NCI-H446 (cell line): ENCODE measurements around the gene S100A12.

Source experiments
- DNase-seq, 2 experiments: peaks; one replicate each; lab custom pipeline; 2025; lab: John Stamatoyannopoulos, UW

The S100A12 gene

DNA sequence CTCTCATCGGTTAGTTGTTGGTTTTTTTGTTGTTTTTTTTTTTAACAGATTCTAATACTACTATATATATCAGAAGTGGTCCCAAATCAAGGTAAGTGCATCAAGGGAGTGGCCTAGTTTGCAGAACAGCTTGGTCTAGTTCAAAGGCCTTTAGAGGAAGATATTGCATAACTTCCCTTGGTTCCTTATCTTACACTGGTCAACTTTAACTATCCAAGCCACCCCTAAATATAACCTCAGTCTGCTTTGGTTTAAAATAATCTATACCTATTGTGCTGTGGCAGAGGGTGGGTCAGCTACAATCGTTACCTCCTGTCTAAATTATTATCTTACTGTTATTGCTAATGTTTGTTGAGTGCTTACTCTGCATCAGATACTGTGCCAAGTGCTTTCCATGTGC is 6.9 kb downstream of the S100A12 start:
- DNase-seq: no peak

DNA sequence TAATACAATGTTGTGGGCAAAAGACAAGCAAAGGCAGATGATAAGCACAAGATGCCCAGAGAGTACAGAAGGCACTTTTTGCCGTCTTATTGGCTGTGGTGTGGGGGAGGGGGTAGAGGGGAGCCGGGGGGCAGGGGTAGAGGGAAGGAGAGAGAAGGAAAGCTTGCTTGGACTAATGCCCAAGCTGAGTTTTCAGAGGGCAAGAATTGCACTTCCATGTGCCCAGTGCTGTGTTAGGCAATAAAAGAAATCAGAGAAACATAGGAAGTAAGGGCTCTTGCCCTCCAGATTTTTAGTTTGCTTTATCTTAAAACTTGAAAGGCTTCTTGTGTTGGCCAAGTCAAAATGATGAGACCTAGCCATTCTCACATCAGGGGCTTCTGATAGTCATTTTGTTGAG is 8.3 kb downstream of the S100A12 start:
- DNase-seq: no peak

DNA sequence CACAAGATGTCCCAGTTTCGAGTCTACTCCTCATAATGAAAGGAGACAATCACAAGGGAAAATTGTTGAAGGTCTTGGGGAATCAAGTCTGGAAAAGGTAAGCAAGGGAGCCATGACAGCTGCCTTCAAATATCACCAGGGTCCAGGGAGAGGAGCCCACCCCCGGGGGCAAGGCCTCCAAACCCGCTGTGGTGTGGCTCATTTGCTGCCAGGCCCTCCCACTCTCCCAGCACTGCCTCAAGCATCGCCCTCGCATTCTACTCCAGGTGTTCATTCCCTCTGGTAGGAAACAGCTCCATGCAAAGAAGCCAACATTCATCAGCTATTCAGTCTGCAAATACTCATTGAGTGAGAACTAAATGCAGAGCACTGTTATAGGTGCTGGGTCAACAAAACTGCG is 9.2 kb downstream of the S100A12 start:
- DNase-seq: no peak

DNA sequence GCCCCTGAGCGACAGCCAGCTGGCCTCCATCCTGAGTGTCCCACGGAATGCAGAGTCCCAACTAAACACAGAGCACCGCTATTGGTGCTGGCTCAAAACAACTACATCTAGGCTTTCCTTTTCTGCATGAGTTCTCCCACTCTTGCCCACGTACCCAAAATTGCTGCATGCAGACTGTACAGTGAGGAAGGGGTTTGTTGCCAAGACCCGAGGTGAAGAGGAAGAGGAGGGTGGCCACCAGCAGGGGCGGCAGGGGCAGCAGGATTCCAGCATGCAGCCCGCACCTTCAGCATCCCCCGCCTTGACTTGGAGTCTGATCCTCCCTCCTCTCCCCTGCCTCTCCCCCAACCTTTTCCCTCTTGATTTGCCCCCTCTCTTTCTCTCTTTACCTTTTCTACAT is 9.7 kb downstream of the S100A12 start:
- DNase-seq: no peak

DNA sequence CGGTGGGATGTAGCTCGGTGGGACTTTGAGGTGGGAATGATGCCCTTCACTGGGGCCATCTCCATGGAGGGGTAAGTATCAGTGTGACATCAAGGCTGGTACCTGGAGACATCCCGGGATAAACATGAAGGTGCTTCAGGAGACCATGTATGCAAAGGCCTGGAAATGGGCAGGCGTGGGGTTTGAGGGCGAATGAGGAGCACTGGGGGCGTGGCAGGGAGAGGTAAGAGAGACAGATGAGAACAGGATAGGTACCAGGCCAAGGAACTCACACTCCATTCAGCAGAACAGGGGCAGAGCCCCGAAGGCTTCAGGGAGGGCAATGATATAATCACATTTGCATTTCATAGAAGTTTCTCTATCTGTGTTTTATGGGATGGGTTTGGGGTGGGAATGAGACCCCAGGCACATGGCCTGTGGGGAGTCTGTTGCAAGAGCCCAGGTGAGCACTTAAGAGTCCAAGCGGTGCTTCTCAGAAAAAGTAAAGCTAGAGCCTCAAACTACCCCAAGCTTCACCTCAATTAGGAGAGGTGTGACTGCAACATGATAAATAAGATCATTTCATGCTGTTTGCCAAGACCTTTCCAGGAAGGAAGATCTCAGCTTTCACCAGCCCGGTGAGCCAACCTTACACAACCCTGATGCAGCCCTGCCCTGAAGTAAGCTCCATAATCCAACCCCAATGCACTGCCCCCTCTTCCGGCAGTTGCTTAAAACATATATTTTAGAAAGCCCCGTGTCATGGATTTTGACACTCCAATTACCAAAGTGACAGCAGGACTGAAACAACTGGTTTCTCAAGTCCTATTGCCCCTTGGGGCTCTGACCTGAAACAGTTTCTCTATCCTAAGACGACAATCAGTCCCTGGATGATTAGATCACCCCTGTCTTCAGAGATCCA is 10.4 kb downstream of the S100A12 start:
- no peak for DNase-seq

DNA sequence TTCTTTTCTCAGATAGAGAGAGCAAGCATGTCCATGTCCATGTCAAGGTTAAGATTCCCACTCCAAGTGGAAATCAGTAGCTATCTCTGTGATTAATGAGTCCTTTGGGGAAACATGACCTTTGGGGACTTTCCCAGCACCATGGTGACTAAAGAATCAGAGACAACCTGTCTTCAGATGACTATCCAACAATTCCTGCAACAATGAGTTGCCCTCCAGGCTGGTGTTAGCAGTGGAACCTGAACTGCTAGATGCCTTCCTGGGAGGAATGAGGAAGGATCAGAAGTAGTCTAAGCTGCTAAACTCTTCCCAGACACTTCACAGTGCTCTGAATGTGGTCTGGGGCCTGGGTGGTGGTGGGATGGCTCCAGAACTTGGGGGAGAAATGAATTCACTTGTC is 11.3 kb downstream of the S100A12 start:
- DNase-seq: no peak

DNA sequence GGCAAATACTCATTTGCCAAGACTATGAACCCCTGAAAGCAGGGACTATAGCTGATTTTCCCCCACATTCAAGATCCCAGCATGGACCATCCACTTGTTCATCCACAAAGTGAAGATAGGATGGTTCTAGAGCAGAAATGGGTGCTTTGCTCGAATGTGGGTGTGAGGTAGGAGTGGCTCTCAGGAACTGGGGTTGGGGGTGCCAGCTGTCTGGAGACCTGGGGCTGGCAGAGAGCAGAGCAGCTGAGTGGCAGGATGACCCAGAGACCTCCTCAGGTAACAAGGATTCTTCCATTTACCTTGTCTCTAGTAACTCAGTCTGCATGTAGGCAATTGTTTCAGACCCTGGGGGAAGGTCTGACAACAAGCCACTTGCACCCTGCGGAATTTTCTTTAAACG is 11.8 kb downstream of the S100A12 start:
- no peak for DNase-seq

DNA sequence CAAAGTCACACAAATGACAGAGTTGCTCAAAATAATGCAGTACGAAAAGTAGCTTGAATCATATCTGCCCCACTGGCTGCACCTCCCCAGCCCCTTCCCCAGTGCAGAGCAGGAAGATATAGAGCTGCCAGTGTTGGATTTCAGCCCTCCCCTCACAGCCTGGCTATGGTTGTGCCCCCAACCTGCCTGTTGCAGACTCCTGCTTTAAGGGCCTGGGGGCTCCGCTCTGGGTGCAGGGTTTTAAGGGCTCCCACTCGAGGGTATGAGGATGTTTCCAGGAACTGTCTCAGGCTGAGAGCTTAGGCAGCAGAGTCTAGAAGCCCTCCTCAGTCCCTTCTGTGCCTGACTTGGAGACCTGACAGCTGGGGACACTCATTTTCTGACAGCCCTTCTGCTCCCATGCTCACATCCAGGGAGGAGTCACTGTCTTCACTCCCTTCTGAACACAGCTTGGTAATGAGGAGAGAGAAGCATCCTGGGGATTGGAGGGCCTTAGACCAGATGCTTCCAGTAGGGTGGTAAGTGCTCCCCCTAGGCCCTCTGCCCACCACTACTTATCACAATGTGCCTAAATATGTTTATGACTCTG is 13.1 kb downstream of the S100A12 start:
- no peak for DNase-seq

DNA sequence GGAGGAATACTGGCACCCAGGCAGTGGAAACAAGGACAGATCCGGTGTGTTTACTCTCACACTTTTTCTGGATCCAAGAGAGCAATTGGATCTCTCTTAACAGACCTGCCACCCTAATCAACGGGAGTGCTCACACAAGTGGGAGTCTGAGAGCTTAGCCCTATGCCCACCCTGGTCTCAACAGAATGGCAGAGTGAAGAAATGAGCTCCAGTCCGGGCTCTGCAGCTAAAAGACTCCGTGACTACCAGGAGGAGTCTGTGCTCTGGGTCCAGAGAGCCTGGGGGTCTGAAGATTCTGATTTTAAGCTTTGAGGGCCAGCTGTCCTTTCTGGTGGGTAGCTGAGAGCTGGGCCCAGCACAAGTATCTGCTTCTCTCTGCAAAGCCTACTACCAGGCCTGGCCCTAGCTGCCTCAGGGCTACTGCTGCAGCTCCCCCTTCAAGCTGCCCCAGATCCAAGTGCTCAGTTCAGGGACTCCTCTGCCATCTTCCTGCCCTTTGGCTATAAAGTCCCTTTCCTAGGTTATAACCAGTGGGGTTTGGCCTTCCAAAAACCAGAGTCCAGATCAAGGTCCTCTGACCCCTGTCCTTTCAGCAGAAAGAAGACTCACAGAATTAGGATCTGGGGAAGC is 13.8 kb downstream of the S100A12 start:
- no peak for DNase-seq

DNA sequence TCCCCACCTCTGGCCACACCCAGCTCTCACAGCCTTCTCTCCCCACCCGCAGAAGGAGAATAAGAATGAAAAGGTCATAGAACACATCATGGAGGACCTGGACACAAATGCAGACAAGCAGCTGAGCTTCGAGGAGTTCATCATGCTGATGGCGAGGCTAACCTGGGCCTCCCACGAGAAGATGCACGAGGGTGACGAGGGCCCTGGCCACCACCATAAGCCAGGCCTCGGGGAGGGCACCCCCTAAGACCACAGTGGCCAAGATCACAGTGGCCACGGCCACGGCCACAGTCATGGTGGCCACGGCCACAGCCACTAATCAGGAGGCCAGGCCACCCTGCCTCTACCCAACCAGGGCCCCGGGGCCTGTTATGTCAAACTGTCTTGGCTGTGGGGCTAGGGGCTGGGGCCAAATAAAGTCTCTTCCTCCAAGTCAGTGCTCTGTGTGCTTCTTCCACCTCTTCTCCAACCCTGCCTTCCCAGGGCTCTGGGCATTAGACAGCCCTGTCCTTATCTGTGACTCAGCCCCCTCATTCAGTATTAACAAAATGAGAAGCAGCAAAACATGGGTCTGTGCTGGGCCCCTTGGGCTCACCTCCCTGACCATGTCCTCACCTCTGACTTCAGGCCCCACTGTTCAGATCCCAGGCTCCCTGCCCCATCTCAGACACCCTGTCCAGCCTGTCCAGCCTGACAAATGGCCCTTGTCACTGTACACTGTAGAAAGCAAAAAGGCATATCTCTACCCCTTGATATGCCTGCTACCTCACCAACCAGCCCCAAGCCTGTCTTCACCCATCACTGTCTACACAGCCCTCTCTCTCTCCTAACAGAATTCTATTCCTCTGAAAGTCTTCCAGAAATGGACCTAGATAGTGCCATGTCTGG is 14.6 kb downstream of the S100A12 start:
- DNase-seq: no peak

DNA sequence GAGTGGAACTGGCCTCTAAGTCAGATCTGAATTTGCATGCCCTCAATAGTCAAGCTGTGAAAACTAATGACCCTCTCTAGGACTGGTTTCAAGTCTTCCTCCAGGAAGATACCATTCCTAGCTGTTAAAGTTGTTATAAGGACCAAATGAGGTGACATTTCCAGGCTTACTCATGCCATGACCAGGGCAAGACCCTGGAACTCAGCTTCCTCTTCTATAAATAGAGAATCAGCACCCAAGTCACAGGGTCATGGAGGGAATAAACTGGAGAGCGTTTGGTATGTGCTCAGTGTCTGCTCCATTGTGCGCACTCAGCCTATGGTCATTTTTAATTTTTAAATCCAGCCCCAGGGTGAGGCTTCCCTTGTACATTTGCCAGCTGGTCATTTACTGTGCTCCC is 15.2 kb downstream of the S100A12 start:
- no peak for DNase-seq

DNA sequence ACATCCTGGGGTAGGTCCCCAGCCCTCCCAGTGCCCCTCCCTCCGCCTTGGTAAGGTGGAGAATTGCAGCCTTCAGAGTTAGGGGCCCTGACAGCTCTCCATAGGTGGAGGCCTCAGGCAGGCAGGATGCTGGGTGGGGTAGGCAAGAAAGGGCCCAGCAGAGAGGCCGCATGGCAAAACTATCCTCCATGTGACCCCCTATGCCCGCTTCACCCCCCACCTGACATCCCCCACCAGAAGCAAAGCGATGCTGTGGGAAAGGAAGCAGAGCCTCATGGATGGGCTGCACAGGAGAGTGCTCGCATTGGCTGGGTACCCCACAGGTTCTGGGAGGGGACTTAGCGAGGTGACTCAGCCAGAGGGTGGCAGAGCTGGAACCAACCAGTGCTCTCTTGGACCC is 16.2 kb downstream of the S100A12 start:
- no peak for DNase-seq

DNA sequence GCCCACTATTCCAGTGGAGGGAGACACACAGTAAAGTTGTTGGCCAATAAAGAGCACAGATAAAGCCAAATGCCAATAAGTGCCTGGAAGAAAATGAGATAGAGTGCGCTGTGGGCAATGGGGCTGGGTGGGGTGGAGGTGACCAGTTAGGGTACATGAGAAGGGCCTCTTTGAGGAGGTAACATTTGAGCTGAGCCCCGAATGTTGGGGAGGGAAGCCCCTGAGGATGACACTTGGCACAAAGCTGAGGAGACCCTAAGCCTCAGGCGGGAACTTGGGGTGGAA is 16.8 kb downstream of the S100A12 start:
- DNase-seq: no peak

DNA sequence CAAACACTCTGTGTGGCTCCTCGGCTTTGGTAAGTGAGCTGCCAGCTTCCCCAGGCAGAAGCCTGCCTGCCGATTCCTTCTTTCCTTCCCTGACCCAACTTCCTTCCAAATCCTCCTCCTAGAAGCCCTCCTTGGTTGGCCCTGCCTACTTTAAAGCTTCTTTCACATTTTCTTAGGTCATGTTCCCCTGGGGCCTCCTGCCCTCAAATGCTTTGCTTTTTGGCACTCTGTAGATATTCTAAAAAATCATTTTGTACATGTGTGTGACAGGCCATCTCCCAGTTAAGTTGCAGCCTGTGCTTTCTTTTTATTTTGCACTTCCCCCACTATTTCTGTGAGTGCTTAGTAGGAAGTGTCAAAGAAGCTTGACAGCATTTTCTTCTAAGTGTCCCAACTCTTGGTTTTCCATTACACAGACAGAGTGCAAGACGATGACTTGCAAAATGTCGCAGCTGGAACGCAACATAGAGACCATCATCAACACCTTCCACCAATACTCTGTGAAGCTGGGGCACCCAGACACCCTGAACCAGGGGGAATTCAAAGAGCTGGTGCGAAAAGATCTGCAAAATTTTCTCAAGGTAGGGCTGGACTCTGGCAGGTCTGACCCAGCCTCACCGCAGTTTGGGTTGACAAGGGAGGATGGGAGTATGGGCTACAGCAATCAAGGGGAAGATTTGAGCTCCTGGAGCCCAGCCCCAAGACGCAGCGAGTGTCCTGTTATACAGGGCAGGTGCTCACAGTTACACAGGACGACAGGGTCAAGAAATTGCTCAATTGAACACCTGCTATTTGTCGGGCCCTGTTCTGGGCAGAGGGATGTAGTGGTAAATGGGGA is 17.3 kb downstream of the S100A12 start, which contains the start of gene S100A9:
S100A9 (plus strand) TSS at position 2 of the 838 bp plus-strand sequence; CDS start at position 432, 430 bp downstream.
- no peak for DNase-seq

DNA sequence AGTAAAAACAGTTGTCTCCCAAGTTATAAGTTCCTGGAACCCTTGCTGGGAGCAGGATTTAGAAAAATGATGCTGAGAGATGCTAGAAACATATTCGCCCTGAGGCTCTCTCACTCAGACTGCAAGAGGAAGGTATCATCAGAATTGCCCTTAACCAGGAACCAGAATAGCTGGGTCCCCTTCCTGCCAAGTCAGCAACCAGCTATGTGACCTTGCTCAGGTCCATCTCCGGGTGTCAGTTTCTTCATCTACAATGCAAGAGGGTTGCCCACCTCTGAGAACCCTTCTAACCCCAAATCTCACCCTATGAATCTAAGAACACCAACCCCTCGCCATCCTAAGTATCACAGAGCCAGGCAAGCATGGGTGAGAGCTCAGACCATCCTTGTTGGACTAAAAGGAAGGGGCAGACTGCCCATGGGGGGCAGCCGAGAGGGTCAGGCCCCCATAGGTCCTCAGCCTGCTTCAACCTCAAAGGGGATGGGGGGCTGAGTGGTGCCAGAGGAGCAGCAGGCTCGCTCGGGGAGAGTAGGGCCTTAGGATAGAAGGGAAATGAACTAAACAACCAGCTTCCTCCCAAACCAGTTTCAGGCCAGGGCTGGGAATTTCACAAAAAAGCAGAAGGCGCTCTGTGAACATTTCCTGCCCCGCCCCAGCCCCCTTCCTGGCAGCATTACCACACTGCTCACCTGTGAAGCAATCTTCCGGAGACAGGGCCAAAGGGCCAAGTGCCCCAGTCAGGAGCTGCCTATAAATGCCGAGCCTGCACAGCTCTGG is 18.2 kb downstream of the S100A12 start:
- DNase-seq: no peak

DNA sequence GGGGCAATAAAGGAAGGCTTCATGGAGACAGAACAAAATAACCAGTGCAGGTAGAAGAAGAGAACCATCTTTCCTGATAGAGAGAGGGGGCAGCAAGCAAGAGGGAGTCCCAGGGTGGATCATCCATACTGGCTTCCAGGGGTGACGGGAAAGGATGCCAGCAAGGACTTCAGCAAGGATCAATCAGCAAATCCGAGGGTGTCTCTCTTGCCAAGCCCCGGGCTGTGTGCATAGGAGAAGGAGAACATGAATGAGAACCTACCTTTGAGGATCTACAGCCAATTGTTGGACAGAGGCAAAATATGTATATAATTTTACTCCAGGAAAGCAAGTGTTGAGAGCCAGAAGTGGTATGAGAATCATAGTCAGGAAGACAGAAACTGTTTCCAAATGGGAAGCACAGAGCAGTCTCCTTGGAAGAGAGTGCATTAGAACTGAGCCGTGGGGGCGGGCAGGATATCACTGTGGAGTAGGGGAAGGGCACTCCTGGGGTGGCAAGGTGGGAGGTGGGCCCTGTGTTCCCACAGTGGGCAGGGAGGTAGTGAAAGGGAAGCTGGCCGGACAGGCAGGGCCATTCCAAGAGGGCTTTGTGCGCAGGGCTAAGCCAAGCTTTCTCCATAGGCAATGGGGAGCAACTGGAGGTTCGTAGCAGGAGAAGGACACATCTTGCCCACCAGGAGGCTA is 18.9 kb downstream of the S100A12 start:
- DNase-seq: no peak

DNA sequence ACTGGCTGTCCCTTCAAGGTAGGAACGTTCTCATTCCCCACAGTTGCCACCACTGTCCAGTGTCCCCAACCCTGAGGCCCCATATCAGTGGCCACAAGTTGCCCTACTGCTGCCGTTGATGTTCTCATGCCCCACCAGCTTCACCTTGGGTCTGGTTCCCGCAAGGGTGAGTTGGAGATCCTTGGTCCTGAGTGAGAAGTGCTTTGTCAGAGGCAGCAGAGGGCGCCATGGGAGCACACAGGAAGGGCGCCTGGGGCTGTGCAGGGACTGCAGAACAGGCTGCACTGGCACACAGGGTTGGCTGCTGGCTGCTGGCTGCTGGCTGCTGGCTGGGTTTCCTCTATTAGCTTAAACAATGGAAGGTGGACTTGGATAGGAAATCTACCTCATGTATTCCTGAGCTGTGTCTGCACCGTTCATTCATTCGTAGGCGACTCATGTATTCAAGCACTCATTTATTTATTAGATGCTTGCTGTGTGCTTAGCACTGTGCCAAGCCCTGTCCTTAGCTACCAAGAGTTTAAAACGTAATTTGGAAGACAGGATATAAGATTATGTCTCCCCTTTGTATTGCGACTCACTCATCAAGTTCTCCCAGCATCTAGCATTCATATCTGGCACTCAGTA is 19.9 kb downstream of the S100A12 start:
- DNase-seq: peak; percentile 6 to 70

DNA sequence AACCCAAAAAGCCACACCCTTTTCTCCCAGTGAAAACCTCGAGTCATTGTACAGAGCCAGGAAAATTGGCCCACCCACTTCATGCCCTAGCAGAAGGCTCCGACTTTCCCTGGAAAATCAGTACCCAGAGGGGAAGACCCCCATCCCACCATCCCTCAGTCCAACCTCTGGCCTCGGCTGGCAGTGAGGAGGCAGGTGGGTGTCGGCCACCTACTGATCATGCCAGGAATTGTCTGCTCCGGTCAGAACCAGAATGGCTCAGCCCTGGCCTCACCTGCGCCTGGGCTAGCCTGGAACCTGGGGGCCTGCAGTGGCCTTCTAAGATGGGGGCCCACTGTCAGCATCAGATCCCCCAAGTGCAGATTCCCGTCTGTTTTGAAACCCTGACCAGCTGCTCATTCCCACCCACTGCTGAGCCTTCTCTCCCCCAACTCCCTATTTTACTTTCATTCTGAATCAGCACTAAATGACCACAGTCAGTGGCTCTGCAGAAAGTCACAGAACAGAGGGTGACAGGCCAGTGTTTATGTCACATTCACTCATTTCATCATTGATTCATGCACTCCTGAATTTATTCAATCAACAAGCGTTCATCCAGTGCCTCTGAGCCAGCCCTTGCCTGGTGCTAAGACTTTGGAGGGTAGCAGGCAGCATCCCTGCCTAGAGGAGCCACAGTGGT is 20.8 kb downstream of the S100A12 start:
- DNase-seq: no peak
